ENCODE data around the gene SOD1. TPM values are rescaled to one million over a fixed set of nuclear protein-coding genes. Genes with fewer than 3 reads are reported as not detected.

SOD1 gene
- total RNA-seq, 1 experiment from 2014 or later: 227 TPM

DNA sequence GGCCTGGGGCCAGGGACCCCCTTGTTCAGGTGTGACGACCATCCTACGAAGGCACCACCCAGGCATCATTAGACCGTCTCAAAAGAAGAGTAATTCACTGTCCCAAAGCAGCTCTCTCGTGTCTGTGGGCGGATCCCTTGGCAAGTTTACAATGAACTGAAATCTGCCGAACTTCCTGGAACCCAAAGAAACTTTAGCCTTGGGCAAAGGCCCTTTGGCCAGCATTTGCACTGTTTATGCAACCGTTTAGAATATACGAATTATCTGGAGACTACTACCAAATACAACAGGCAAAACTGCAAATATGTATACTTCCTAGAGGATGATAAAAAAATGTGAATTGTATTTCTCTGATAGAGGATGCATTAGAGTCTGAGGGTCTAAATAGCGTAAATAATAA lies 1.4 kb upstream of the SOD1 start:
- H3K27me3 ChIP-seq (replicated peaks; ENCODE audit: control insufficient read depth, insufficient read depth, low read length): no peaks in the 10 kb centered on the region
- H3K36me3 ChIP-seq (ENCODE audit: control insufficient read depth, insufficient read depth, low read length): no peaks in the 10 kb centered on the region
- H3K27me3 Mint-ChIP-seq (ENCODE audit: insufficient read depth, unreplicated experiment): no peaks in the 10 kb centered on the region
- no peaks in the 10 kb centered on the region for H3K4me1 ChIP-seq
- no peak for DNase-seq
- no peak overlapping the region for H3K4me3 Mint-ChIP-seq (ENCODE audit: unreplicated experiment)
- peaks cover 7% of the 10 kb centered on the region for H3K4me1 Mint-ChIP-seq (ENCODE audit: low read depth, unreplicated experiment)
- no peaks in the 10 kb centered on the region for H3K9me3 ChIP-seq
- CTCF ChIA-PET: no interaction called here
- H3K9me3 Mint-ChIP-seq (ENCODE audit: unreplicated experiment): no peaks in the 10 kb centered on the region
- intact Hi-C loops (cut with micrococcal nuclease; ENCODE audit: unreplicated experiment): no loop called here
- peaks cover 21% of the 10 kb centered on the region for H3K36me3 Mint-ChIP-seq (ENCODE audit: insufficient read depth, unreplicated experiment)
- POLR2A ChIA-PET: no interaction called here
- H3K4me3 ChIP-seq (ENCODE audit: low read depth, low read length): no peak overlapping the region
- TF ChIP-seq, protein P1, sequence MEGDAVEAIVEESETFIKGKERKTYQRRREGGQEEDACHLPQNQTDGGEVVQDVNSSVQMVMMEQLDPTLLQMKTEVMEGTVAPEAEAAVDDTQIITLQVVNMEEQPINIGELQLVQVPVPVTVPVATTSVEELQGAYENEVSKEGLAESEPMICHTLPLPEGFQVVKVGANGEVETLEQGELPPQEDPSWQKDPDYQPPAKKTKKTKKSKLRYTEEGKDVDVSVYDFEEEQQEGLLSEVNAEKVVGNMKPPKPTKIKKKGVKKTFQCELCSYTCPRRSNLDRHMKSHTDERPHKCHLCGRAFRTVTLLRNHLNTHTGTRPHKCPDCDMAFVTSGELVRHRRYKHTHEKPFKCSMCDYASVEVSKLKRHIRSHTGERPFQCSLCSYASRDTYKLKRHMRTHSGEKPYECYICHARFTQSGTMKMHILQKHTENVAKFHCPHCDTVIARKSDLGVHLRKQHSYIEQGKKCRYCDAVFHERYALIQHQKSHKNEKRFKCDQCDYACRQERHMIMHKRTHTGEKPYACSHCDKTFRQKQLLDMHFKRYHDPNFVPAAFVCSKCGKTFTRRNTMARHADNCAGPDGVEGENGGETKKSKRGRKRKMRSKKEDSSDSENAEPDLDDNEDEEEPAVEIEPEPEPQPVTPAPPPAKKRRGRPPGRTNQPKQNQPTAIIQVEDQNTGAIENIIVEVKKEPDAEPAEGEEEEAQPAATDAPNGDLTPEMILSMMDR (IDR thresholded peaks at IDR 0.05; ENCODE audit: insufficient read depth in 1 of 2, low read depth in 1 of 2, low read length in 1 of 2, severe bottlenecking in 1 of 2, unreplicated experiment in 1 of 2): no peak
- H3K27ac Mint-ChIP-seq (ENCODE audit: unreplicated experiment): no peak overlapping the region
- BruUV-seq (replicated peaks): no TSS peak

DNA sequence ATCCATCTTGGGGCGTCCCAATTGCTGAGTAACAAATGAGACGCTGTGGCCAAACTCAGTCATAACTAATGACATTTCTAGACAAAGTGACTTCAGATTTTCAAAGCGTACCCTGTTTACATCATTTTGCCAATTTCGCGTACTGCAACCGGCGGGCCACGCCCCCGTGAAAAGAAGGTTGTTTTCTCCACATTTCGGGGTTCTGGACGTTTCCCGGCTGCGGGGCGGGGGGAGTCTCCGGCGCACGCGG lies 282 bp upstream of the SOD1 start:
- TF ChIP-seq, protein P1 (IDR thresholded peaks at IDR 0.05; ENCODE audit: insufficient read depth in 1 of 2, low read depth in 1 of 2, low read length in 1 of 2, severe bottlenecking in 1 of 2, unreplicated experiment in 1 of 2): no peak
- peaks cover 28% of the 10 kb centered on the region for H3K36me3 Mint-ChIP-seq (ENCODE audit: insufficient read depth, unreplicated experiment)
- peaks cover 7% of the 10 kb centered on the region for H3K4me1 Mint-ChIP-seq (ENCODE audit: low read depth, unreplicated experiment)
- no peaks in the 10 kb centered on the region for H3K27me3 Mint-ChIP-seq (ENCODE audit: insufficient read depth, unreplicated experiment)
- CTCF ChIA-PET: no interaction called here
- no peak for DNase-seq
- intact Hi-C loops (cut with micrococcal nuclease; ENCODE audit: unreplicated experiment): no loop called here
- no peaks in the 10 kb centered on the region for H3K36me3 ChIP-seq (ENCODE audit: control insufficient read depth, insufficient read depth, low read length)
- H3K4me3 Mint-ChIP-seq (ENCODE audit: unreplicated experiment): peak overlapping the region; percentile 92
- H3K4me1 ChIP-seq: no peaks in the 10 kb centered on the region
- POLR2A ChIA-PET: no interaction called here
- H3K27ac Mint-ChIP-seq (ENCODE audit: unreplicated experiment): peak overlapping the region; percentile 94
- no peaks in the 10 kb centered on the region for H3K27me3 ChIP-seq (replicated peaks; ENCODE audit: control insufficient read depth, insufficient read depth, low read length)
- H3K4me3 ChIP-seq (ENCODE audit: low read depth, low read length): peak overlapping the region; percentile 97
- H3K9me3 ChIP-seq: no peaks in the 10 kb centered on the region
- no TSS peak for BruUV-seq (replicated peaks)
- H3K9me3 Mint-ChIP-seq (ENCODE audit: unreplicated experiment): no peaks in the 10 kb centered on the region

DNA sequence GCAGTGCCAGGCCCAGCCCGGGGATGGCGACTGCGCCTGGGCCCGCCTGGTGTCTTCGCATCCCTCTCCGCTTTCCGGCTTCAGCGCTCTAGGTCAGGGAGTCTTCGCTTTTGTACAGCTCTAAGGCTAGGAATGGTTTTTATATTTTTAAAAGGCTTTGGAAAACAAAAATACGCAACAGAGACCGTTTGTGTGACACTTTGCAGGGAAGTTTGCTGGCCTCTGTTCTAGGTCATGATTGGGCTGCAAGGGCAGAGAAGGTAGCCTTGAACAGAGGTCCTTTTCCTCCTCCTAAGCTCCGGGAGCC lies 719 bp downstream of the SOD1 start:
- TF ChIP-seq, protein P1 (IDR thresholded peaks at IDR 0.05; ENCODE audit: insufficient read depth in 1 of 2, low read depth in 1 of 2, low read length in 1 of 2, severe bottlenecking in 1 of 2, unreplicated experiment in 1 of 2): no peak
- CTCF ChIA-PET: no interaction called here

More for the DNA sequence above, 719 bp downstream of the SOD1 start:
- BruUV-seq (replicated peaks): no TSS peak
- Mint-ChIP-seq H3K4me3 (ENCODE audit: unreplicated experiment) (peak overlapping the region; percentile 92), H3K9me3 (ENCODE audit: unreplicated experiment) (no peaks in the 10 kb centered on the region), H3K4me1 (ENCODE audit: low read depth, unreplicated experiment) (peaks cover 7% of the 10 kb centered on the region), H3K27me3 (ENCODE audit: insufficient read depth, unreplicated experiment) (no peaks in the 10 kb centered on the region), H3K27ac (ENCODE audit: unreplicated experiment) (peak overlapping the region; percentile 94), H3K36me3 (ENCODE audit: insufficient read depth, unreplicated experiment) (peaks cover 38% of the 10 kb centered on the region)
- Histone ChIP-seq H3K9me3 (no peaks in the 10 kb centered on the region), H3K27me3 (replicated peaks; ENCODE audit: control insufficient read depth, insufficient read depth, low read length) (no peaks in the 10 kb centered on the region), H3K4me3 (ENCODE audit: low read depth, low read length) (peak overlapping the region; percentile 97), H3K4me1 (no peaks in the 10 kb centered on the region), H3K36me3 (ENCODE audit: control insufficient read depth, insufficient read depth, low read length) (no peaks in the 10 kb centered on the region)
- POLR2A ChIA-PET: no interaction called here
- intact Hi-C loops (cut with micrococcal nuclease; ENCODE audit: unreplicated experiment): no loop called here
- DNase-seq: no peak

Measured in Caco-2 (cell line).